HUES64 (cell line): ENCODE results near the gene LTBP1.

ENCODE experiments used
- H3K27ac ChIP-seq: 2 replicates; pipeline ENCODE4 v1.7.0; 2013; ENCODE audit warnings: low read depth, low read length, inconsistent platforms
- H3K27me3 ChIP-seq: 2 replicates; pipeline ENCODE4 v1.6.1; 2013; ENCODE audit warnings: mild to moderate bottlenecking, low read length; ENCODE audit not compliant: insufficient read depth
- H3K36me3 ChIP-seq: 2 replicates; pipeline ENCODE4 v1.6.1; 2013; ENCODE audit warnings: mild to moderate bottlenecking, low read length; ENCODE audit not compliant: insufficient read depth
- H3K4me1 ChIP-seq: 2 replicates; pipeline ENCODE4 v1.6.1; 2013; ENCODE audit warnings: mild to moderate bottlenecking, low read length, moderate library complexity; ENCODE audit not compliant: insufficient read depth
- H3K4me3 ChIP-seq: 2 replicates; pipeline ENCODE4 v1.5.1; 2013; ENCODE audit warnings: mild to moderate bottlenecking, low read length, moderate library complexity
- H3K9ac ChIP-seq: 2 replicates; pipeline ENCODE4 v1.6.1; 2013; ENCODE audit warnings: mild to moderate bottlenecking, low read depth, low read length
- H3K9me3 ChIP-seq: 2 replicates; pipeline ENCODE4 v1.6.1; 2013; ENCODE audit warnings: low read depth, low read length; ENCODE audit not compliant: insufficient read depth
- WGBS: fragments of 150-250, 120-280 bp; methylation state at CpG from one replicate; pipeline ENCODE4 v1.1.7; 2013; ENCODE audit warnings: missing lambda C conversion rate; 5-methylcytosine and 5-hydroxymethylcytosine counted together

The LTBP1 gene

GRCh38 chr2:33184041-33184440 is 237.3 kb downstream of the LTBP1 start:
- H3K36me3 ChIP-seq, result peaks cover 3% of the 10 kb centered on the region; the same call in 1 of the 2 replicates
- H3K4me1 ChIP-seq, result no peaks in the 10 kb centered on the region
- WGBS, result 87% methylated on average over 3 of the region's 3 CpGs
- no peak overlapping the region for H3K4me3 ChIP-seq
- H3K27ac ChIP-seq, result no peak overlapping the region
- H3K9me3 ChIP-seq, result no peaks in the 10 kb centered on the region
- H3K9ac ChIP-seq, result no peak overlapping the region
- no peaks in the 10 kb centered on the region for H3K27me3 ChIP-seq

GRCh38 chr2:33186937-33187336 is 240.2 kb downstream of the LTBP1 start:
- Histone ChIP-seq H3K9ac (no peak overlapping the region), H3K4me3 (no peak overlapping the region), H3K9me3 (no peaks in the 10 kb centered on the region), H3K4me1 (no peaks in the 10 kb centered on the region), H3K36me3 (peaks cover 3% of the 10 kb centered on the region; the same call in 1 of the 2 replicates), H3K27me3 (no peaks in the 10 kb centered on the region), H3K27ac (no peak overlapping the region)
- 84% methylated on average over 6 of the region's 6 CpGs for WGBS

GRCh38 chr2:33188799-33189198 is 242.0 kb downstream of the LTBP1 start:
- Histone ChIP-seq H3K9ac (no peak overlapping the region), H3K36me3 (peaks cover 3% of the 10 kb centered on the region; the same call in 1 of the 2 replicates), H3K27ac (no peak overlapping the region), H3K4me3 (no peak overlapping the region), H3K27me3 (no peaks in the 10 kb centered on the region), H3K4me1 (no peaks in the 10 kb centered on the region), H3K9me3 (no peaks in the 10 kb centered on the region)
- 95% methylated on average over 3 of the region's 3 CpGs for WGBS

- no peak overlapping the region for H3K9ac ChIP-seq
- H3K4me3 ChIP-seq, result no peak overlapping the region
- H3K4me1 ChIP-seq, result no peaks in the 10 kb centered on the region
- peaks cover 3% of the 10 kb centered on the region; the same call in 1 of the 2 replicates for H3K36me3 ChIP-seq
- H3K27me3 ChIP-seq, result no peaks in the 10 kb centered on the region
- H3K27ac ChIP-seq, result no peak overlapping the region
- H3K9me3 ChIP-seq, result no peaks in the 10 kb centered on the region
- WGBS, result 91% methylated on average over 4 of the region's 5 CpGs
Measured at GRCh38 chr2:33190393-33190937, 243.7 kb downstream of the LTBP1 start.

GRCh38 chr2:33195891-33196290 is 249.1 kb downstream of the LTBP1 start:
- no peaks in the 10 kb centered on the region for H3K27me3 ChIP-seq
- no peaks in the 10 kb centered on the region; the same call in 1 of the 2 replicates for H3K4me1 ChIP-seq
- no peak overlapping the region for H3K27ac ChIP-seq
- no peak overlapping the region for H3K9ac ChIP-seq
- WGBS, result 95% methylated on average over 7 of the region's 7 CpGs
- no peaks in the 10 kb centered on the region for H3K9me3 ChIP-seq
- no peaks in the 10 kb centered on the region for H3K36me3 ChIP-seq
- H3K4me3 ChIP-seq, result no peak overlapping the region

- no peaks in the 10 kb centered on the region for H3K36me3 ChIP-seq
- H3K27ac ChIP-seq, result no peak overlapping the region
- no peaks in the 10 kb centered on the region; the same call in 1 of the 2 replicates for H3K4me1 ChIP-seq
- no peak overlapping the region for H3K9ac ChIP-seq
- H3K4me3 ChIP-seq, result no peak overlapping the region
- no peaks in the 10 kb centered on the region for H3K9me3 ChIP-seq
- H3K27me3 ChIP-seq, result no peaks in the 10 kb centered on the region
- 94% methylated on average over 2 of the region's 3 CpGs for WGBS
Measured at GRCh38 chr2:33196700-33197099, 249.9 kb downstream of the LTBP1 start.

- WGBS, result 92% methylated on average over 5 of the region's 5 CpGs
- Histone ChIP-seq H3K9ac (no peak overlapping the region), H3K4me3 (no peak overlapping the region), H3K36me3 (no peaks in the 10 kb centered on the region), H3K9me3 (no peaks in the 10 kb centered on the region), H3K4me1 (no peaks in the 10 kb centered on the region; the same call in 1 of the 2 replicates), H3K27me3 (no peaks in the 10 kb centered on the region), H3K27ac (no peak overlapping the region)
Measured at GRCh38 chr2:33197198-33197938, 250.6 kb downstream of the LTBP1 start.

DNA sequence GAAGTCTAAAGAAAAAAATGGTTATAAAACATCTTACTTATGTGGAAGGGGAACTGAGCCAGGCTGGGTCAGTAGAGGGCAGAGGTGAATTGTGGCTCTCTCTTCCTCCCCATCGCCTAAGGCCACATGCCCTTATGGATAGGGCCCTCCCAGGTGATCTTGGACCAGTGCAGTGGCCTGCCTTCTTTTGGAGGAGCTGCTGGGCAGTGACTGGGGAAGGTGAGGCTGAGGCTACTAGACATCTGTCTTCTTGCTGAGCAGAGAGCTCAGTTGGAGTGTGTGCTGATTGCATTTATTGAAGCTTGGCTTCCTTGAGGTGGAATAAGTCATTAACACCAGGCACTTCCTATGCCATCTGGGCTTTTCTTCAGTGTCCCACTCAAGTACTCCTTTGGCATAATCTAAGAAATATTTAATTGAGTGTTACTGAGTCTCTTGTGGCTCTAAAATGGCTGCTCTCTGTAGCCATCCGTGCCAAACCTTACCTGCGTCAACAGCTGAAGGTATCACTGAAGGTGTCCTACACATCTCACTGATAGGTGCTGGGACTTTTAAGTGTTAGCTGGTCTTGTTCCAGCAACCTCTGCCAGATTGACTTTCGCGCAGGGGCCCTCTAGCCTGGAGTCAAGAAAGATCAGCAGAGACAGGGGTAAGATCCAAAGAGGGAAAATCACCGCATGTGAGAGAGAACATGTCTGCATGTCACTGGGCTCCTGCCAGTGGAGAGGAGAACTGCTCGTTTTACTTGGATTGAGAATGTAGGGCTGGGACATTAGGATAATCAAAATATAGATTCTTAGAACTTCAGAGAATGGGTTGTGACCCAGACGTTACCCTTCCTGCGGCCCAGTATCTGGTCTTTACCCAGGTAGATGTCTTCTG is 256.1 kb downstream of the LTBP1 start:
- Histone ChIP-seq H3K4me1 (no peaks in the 10 kb centered on the region), H3K9me3 (no peaks in the 10 kb centered on the region), H3K27ac (no peak overlapping the region), H3K4me3 (no peak overlapping the region), H3K27me3 (no peaks in the 10 kb centered on the region), H3K9ac (no peak overlapping the region), H3K36me3 (no peaks in the 10 kb centered on the region)
- 90% methylated on average over 9 of the region's 9 CpGs for WGBS

GRCh38 chr2:33204945-33205344 is 258.2 kb downstream of the LTBP1 start:
- no peak overlapping the region for H3K27ac ChIP-seq
- H3K9me3 ChIP-seq, result no peaks in the 10 kb centered on the region
- no peaks in the 10 kb centered on the region for H3K4me1 ChIP-seq
- WGBS, result 91% methylated on average over 2 of the region's 2 CpGs
- H3K36me3 ChIP-seq, result no peaks in the 10 kb centered on the region
- H3K4me3 ChIP-seq, result no peak overlapping the region
- H3K27me3 ChIP-seq, result no peaks in the 10 kb centered on the region
- H3K9ac ChIP-seq, result no peak overlapping the region

GRCh38 chr2:33205693-33206434 is 259.1 kb downstream of the LTBP1 start:
- no peaks in the 10 kb centered on the region for H3K27me3 ChIP-seq
- H3K27ac ChIP-seq, result no peak overlapping the region
- no peak overlapping the region for H3K9ac ChIP-seq
- WGBS, result 100% methylated on average over 1 of the region's 1 CpG
- no peak overlapping the region for H3K4me3 ChIP-seq
- H3K9me3 ChIP-seq, result no peaks in the 10 kb centered on the region
- H3K4me1 ChIP-seq, result no peaks in the 10 kb centered on the region
- no peaks in the 10 kb centered on the region for H3K36me3 ChIP-seq
